ENCODE results near the gene MEIS2. TPM values are rescaled to one million over a fixed set of nuclear protein-coding genes. Genes with fewer than 3 reads are reported as not detected.

MEIS2 gene
- total RNA-seq, 1 experiment from 2014 or later: 17.5 TPM

GRCh38 chr15:36880224-36880912 lies 220.0 kb downstream of the MEIS2 start:
- intact Hi-C loops (cut with micrococcal nuclease): loop anchor here (5.0 to 10.0 kb wide), 5 partner anchors 233 to 1366 kb away; no protein-coding TSS in a partner anchor
- H3K36me3 ChIP-seq (ENCODE audit: low read depth, low read length): no peaks in the 10 kb centered on the region
- no peak overlapping the region for H3K9ac ChIP-seq (ENCODE audit: low read length)
- ChIA-PET POLR2A (ENCODE audit: unreplicated experiment) (no interaction called here), CTCF (no interaction called here)
- DNase-seq (no peak), ATAC-seq (no peak)
- no peaks in the 10 kb centered on the region for H3F3A ChIP-seq (ENCODE audit: low read length, unreplicated experiment)
- no peak overlapping the region for H3K4me3 ChIP-seq (ENCODE audit: low read length)
- H3K27me3 ChIP-seq (ENCODE audit: low read length): peaks cover 25% of the 10 kb centered on the region
- no peaks in the 10 kb centered on the region for H4K20me1 ChIP-seq (ENCODE audit: low read length)
- no peak overlapping the region for H3K4me2 ChIP-seq (ENCODE audit: low read length)
- no peak overlapping the region for H3K27ac ChIP-seq (ENCODE audit: low read length)
- no peaks in the 10 kb centered on the region for H3K9me2 ChIP-seq (replicated peaks; ENCODE audit: low read length)
- no peak for TF ChIP-seq EZH2phosphoT487 (IDR thresholded peaks at IDR 0.05; ENCODE audit: borderline replicate concordance, low read length)
- TF ChIP-seq CTCF (conservative IDR thresholded peaks at IDR 0.05; ENCODE audit: low read depth, low read length): no peak
- TF ChIP-seq EZH2 (IDR thresholded peaks at IDR 0.05; ENCODE audit: low read length, unreplicated experiment): no peak
- H3K79me2 ChIP-seq (ENCODE audit: low read length): no peaks in the 10 kb centered on the region
- peaks cover 12% of the 10 kb centered on the region for H3K4me1 ChIP-seq (ENCODE audit: insufficient read depth, low read length)
- H3K9me3 ChIP-seq (ENCODE audit: low read length): no peaks in the 10 kb centered on the region
- H2AFZ ChIP-seq (ENCODE audit: low read length): no peak overlapping the region
- no TSS peak for BruUV-seq (replicated peaks)

- ATAC-seq: no peak
These were observed 220.7 kb downstream of the MEIS2 start for GRCh38 chr15:36879568-36880222.

More at GRCh38 chr15:36879568-36880222, 220.7 kb downstream of the MEIS2 start:
- Histone ChIP-seq H3K4me2 (ENCODE audit: low read length) (no peak overlapping the region), H3K9me3 (ENCODE audit: low read length) (no peaks in the 10 kb centered on the region), H3K27ac (ENCODE audit: low read length) (no peak overlapping the region), H3K9ac (ENCODE audit: low read length) (no peak overlapping the region), H2AFZ (ENCODE audit: low read length) (no peak overlapping the region), H3K36me3 (ENCODE audit: low read depth, low read length) (no peaks in the 10 kb centered on the region), H4K20me1 (ENCODE audit: low read length) (no peaks in the 10 kb centered on the region), H3K79me2 (ENCODE audit: low read length) (no peaks in the 10 kb centered on the region), H3K27me3 (ENCODE audit: low read length) (peaks cover 18% of the 10 kb centered on the region), H3K4me3 (ENCODE audit: low read length) (no peak overlapping the region), H3F3A (ENCODE audit: low read length, unreplicated experiment) (no peaks in the 10 kb centered on the region), H3K4me1 (ENCODE audit: insufficient read depth, low read length) (peaks cover 12% of the 10 kb centered on the region), H3K9me2 (replicated peaks; ENCODE audit: low read length) (no peaks in the 10 kb centered on the region)
- no TSS peak for BruUV-seq (replicated peaks)
- no peak for TF ChIP-seq EZH2 (IDR thresholded peaks at IDR 0.05; ENCODE audit: low read length, unreplicated experiment)
- no peak for TF ChIP-seq CTCF (conservative IDR thresholded peaks at IDR 0.05; ENCODE audit: low read depth, low read length)
- TF ChIP-seq EZH2phosphoT487 (IDR thresholded peaks at IDR 0.05; ENCODE audit: borderline replicate concordance, low read length): no peak
- POLR2A ChIA-PET (ENCODE audit: unreplicated experiment): no interaction called here
- CTCF ChIA-PET: interaction anchor here (0.5 kb wide), 1 partner anchor 222 kb away, joined by 3 read pairs; no protein-coding TSS in a partner anchor
- DNase-seq: no peak
- intact Hi-C loops (cut with micrococcal nuclease): loop anchor here (5.0 to 10.0 kb wide), 6 partner anchors 137 to 1365 kb away; no protein-coding TSS in a partner anchor
